Measurements from ENCODE around the gene FRMD6. TPM values are rescaled to one million over a fixed set of nuclear protein-coding genes. Genes with fewer than 3 reads are reported as not detected.
"Not testable (repeated sequence)": the region's sequence is repeated elsewhere in the genome, so short reads cannot be mapped to it uniquely, and the experiment has no call there.

The FRMD6 gene
- total RNA-seq, 1 experiment from 2014 or later, result 185 TPM

DNA sequence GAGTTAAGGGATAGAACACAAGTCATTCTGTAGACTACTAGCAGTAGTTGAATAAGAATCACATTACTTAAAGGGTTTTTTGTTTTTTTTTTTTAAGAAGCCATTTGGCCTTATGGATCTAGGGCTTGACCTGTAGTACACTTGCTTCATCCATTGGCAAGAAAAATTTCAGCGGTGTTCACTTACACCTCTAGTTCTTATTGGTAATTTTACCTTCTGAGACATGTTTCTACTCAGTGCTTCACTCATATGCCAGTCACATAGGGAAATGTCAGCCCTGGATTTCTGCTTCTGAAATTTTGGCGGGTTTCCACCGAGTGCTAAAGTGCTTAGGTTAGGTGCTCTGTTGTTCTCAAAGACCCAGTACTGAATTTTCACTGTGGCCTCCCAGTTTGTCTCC, 72.9 kb downstream of the FRMD6 start:
- no peak for DNase-seq (ENCODE audit: low read depth)

DNA sequence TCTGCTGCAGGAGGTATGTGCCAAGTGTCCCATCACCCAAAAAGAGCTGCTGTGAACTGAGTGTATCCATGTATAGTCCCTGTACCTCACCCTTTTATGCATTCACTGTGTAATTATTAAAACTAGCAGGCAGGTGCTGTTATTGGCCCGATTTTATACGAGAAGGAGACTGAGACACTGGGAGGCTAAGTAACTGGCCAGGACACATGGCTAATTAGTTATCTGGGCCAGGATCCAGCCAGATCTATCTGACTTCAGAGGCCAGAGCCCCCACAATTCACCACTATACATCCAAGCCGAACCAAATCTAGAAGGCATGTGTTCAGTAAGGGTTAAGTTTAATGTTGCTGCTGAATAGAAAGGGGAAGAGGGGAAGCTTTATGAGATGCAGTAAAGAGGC, 73.4 kb downstream of the FRMD6 start:
- DNase-seq (ENCODE audit: low read depth), result no peak

DNA sequence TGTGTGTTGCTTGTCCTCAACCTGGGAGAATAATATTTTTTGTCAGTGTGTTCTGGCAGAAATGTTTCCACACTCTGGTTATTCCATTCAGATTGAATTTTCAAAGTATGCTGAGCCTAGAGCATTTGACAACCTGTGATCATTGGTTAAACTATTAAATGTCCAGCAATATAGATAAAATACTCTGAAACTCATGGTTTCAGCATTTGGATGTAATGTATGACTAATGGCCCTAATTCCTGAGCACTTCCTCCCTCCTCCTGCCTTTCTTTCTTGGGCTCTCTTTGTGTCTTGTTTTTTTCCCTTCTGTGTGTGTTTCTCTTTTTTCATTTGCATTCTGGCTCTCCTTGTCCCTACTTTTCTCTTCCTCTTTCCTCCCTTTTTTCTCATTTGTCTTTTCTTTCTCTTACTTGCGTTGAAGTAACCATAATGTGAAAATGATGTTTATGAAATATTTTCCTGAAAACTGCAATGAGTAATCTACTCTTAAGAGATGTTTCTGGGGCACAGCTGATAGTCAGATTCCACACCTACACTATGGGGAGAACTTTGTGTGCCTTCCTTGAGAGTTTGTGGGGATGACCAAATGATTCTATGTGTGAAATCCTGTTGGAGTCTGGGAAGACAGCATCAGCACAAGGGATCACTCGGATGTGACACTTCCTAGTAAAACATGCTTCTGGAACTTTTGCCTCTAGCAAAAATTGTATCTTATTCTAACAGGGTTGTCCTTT, 74.6 kb downstream of the FRMD6 start:
- DNase-seq (ENCODE audit: low read depth), result no peak

DNA sequence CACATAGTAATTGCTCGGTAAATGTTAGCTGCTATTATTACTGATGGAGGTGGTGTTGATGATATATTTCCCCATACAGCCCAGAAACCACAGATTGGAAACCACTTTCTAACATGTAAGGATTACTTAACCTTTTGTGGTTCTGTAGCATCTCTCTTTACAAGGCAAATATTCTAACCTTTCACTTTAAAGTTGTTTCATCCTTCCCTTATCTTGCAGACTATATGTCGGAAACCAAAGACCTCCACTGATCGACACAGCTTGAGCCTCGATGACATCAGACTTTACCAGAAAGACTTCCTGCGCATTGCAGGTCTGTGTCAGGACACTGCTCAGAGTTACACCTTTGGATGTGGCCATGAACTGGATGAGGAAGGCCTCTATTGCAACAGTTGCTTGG, 75.8 kb downstream of the FRMD6 start:
- DNase-seq (ENCODE audit: low read depth), result no peak

DNA sequence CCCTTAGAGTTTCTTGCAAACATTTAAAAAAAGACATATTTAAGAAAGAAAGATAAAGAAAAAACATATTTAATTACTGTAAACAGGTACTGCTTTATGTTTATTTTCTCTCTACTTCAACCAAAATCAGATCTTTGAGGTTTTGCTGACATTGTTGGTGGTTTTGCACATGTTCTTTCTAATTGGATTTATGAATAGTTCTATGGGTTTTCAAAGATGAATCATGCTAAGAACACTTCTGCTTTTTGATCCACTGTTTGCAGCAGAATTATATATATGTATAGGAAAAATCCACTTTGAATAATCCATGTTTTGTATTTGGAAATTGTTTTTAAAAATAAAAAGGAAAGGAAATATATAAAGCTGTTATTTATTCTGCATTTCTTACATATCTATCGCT, 78.4 kb downstream of the FRMD6 start:
- DNase-seq (ENCODE audit: low read depth), result no peak

DNA sequence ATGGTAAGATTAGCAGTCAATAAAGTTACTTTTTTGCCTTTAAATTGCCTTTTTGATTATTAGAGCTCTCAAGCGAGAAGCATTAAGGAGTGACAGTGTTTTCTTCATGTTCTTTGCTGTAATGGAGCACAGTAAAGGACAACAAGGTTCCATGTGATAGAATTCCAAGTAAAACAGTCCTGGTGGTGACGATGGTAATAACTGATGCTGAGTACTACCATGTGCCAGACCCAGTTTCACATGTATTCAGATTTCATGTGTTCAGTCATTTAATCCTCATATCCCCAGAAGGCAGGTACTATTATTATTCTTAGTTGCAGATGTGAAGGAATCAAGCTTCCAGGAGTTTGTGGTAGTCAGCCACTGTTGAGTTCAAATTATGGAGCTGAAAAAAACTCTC, 79.0 kb downstream of the FRMD6 start:
- DNase-seq (ENCODE audit: low read depth), result no peak

DNA sequence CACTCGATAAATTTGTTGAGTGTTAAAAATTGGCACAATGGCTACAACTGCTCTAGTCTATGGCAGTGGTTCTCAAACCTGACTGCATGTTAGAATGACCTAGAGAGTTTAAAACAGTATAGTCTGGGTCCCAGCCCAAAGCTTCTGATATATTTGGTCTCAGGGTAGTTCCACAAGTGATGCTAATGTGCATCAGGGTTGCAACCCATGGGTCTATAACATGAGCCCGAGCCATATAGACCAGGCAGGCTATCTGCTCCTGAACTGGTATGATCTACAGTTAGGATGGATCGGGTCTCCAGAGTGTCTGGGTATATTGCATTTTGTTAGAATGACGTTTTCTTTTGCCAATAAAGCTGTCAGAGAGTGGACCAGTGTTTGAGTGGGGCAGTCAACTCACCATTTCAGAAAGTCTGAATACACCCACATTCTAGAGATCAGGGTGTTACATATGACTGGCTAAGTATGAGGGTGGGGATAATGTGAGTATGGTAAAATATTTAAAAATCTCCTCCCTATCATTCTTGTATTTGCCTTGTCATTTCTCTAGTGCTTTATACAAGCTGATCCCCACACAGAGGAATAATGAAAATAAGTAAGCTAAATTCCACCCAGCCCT, 80.9 kb downstream of the FRMD6 start:
- no peak for DNase-seq (ENCODE audit: low read depth)

DNA sequence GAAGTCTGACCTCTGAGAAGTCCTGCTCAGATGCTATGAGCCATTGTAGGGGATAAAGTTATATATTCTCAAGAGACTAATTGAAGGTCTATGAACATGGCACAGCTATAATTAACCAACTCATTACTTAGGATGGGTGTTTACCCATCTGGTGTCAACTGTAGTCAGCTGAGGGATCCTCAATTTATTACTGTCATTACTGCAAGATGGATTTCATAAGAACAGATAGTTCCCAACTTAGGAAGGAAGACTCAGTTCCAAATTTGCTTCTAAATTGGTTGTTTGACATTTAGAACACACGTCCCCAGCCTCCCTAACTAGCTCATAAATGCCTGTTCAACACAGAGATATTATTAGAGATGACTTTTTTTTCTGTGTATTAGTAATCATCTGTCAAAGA, 81.4 kb downstream of the FRMD6 start:
- DNase-seq (ENCODE audit: low read depth), result no peak

DNA sequence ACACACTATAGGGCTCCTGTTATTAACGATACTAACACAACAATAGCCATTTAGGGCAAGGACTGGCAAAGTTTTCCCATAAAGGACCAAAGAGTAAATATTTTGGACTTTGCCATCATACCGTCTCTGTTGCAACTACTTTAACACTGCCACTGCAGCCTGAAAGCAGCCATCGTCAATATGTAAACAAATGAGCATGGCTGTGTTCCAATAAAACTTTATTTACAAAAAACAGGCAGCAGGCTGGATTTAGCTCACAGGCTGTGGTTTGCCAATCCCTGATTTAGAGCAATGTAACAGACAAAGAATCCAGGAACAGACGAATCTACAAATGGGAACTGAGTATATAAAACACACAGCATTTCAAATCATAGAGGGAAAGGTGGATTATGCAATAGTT, 84.1 kb downstream of the FRMD6 start:
- no peak for DNase-seq (ENCODE audit: low read depth)

DNA sequence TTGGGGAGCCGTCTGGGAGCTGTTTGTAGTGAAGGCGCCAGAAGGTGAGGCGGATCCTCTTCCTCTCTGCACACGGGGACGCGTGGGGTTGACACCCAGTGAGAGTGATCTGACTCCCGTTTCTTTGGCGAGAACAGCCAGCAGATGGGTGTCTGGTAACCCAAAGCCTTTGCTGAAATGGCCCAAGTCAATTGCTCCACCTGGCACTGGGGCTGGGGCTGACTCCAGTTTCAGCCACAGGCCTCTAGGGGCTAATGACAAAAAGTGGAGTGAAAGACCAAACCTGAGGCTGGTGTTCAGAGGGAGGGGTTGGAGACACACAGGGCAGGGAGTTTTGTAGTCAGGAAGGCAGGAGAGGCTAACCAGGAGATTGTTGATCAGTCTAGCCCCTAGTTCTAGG, 87.0 kb downstream of the FRMD6 start:
- no peak for DNase-seq (ENCODE audit: low read depth)

DNA sequence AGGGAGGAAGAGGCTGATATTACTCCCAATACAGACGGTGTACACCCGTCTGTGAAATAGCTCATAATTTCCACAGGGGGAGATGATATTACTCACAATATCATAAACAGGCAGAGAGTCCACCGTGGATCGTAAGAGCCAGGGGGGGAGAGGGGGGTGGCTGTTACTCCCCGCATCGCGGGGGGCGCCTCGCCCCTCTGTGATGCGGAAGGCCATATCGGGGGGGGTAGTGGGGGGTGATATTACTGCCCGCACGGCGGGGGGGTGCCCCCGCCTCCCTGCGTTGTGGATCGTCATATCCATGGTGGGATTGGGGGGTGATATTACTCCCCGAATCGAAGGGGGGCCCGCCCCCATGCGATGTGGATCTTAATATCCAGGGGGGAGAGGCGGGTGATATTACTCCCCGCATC, 91.9 kb downstream of the FRMD6 start:
- DNase-seq (ENCODE audit: low read depth), result no peak

DNA sequence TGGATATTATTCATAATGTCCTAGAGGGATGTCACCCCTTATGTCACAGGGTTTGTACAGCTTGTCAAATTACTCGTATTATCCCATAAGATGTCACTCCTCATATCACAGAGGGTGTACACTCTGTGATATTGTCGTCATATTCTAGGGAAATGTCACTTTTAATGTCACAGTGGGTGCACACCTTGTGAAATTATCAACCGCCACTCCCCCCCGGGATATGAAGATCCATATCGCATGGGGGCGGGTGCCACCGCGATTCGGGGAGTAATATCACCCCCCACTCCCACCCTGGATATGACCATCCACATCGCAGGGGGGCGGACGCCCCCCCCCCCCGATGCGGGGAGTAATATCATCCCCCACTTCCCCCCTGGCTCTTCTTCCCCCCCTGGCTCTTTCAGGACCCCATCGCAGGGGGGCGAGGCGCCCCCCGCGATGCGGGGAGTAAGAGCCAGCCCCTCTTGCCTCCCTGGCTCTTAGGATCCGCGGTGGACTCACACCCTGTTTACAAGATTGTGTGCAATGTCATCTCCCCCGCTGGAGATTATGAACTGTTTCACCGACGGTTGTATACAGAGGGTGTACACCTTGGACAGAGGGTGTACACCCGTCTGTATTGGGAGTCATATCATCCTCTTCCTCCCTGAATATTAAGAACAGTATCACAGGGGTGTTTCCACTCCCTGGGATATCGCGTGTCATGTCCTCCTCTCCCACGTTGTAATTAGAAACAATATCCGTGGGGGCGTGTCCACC, 92.8 kb downstream of the FRMD6 start:
- no peak for DNase-seq (ENCODE audit: low read depth)

DNA sequence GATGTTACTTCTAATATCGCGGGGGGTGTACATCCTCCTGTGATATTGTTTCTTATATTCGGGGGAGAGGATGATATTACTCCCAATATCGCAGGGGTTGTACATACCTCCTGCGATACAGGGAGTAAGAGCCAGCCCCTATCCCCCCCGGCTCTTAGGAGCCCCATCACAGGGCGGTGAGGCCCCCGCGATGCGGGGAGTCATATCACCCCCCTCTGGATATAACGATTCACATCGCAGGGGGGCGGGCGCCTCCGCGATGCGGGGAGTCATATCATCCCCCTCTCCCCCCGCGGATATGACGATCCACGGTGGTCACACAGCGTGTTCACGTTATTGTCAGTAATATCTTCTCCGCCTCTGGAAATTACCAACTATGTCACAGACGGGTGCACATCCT, 95.1 kb downstream of the FRMD6 start:
- DNase-seq (ENCODE audit: low read depth), result not testable (repeated sequence)

DNA sequence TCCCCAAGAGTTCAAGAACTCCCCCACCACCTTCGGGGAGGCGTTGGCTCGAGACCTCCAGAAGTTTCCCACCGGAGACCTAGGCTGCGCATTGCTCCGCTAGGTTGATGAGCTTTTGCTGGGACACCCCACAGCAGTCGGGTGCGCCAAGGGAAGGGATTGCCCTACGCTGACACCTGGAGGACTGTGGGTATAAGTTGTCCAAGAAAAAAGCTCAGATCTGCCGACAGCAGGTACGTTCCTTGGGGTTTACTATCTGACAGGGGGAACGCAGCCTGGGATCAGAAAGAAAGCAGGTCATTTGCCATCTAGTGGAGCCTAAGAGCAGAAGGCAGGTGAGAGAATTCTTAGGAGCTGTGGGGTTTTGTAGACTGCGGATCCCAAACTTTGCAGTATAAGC, 98.8 kb downstream of the FRMD6 start:
- no peak for DNase-seq (ENCODE audit: low read depth)

DNA sequence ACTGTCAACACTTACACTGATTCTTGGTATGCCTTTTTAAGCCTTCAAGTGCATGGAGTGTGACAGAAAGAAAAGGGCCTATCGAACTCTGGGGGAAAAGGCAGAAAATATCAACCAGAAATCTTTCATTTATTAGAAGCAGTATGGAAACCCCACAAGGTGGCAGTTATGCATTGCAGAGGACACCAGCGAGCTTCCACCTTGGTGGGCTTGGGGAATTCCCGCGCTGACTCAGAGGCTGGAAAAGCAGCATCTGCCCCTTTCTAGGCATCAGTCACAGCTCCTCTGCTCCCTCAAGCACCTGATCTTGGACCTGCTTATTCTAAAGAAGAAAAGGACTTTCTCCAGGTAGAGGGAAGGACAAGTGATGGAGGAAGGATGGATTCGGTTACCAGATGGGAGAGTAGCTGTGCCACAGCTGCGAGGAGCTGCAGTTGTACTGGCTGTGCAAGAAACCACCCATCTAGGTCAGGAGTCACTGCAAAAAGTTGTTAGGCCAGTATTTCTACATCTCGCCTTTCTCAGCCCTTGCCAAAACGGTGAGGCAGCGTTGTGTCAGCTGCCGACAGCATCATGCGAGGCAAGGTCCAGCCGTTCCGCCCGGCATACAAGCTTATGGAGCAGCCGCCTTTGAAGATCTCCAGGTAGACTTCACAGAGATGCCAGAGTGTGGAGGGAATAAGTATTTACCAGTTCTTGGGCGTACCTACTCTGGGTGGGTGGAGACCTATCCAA, 100.1 kb downstream of the FRMD6 start:
- not testable (repeated sequence) for DNase-seq (ENCODE audit: low read depth)

DNA sequence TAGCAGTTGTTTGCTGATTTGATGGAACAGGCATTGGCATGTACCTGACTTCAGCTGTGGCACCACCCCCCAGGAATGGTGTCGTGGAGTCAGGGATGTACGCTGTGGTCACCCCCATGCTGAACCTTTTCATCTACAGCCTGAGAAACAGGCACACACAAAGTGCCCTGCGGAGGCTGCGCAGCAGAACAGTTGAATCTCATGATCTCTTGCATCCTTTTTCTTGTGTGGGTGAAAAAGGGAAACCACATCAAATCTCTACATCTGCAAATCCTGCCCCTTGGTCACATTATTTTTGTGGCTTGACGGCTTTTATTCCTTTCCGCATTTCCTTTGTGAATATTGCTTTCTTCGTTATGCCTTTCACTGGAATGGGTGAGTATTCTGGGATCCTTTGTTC, 106.0 kb downstream of the FRMD6 start:
- not testable (repeated sequence) for DNase-seq (ENCODE audit: low read depth)

DNA sequence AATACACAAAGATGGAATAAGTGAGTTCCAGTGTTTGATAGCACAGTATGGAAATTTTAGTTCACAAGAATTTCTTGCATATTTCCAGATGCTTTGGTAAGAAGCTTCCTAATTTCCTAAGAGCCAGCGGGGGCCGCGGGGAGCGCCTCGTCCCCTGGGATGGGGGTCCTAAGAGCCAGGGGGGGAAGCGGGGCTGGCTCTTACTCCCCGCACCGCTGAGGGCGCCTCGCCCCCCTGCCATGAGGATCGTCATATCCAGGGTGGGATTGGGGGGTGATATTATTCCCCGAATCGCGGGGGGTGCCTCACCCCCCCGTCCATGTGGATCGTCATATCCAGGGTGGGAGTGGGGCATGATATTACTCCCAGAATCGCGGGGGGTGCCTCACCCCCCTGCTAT, 108.2 kb downstream of the FRMD6 start:
- no peak for DNase-seq (ENCODE audit: low read depth)

DNA sequence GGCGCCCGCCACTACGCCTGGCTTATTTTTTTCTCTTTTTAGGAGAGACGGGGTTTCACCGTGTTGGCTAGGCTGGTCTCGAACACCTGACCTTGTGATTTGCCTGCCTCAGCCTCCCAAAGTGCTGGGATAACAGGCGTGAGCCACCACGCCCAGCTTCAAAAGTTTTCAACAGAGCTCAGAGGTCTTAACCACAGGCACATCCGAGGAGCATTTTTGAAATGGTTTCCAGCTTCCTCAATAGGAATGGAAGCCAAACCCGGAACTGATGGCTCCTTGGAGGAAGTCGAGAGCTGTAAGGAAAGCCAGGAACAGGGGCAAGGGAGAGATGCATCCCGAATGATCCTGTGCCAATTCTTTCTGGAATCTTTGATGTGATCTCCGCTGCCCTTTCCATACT, 114.0 kb downstream of the FRMD6 start:
- not testable (repeated sequence) for DNase-seq (ENCODE audit: low read depth)

DNA sequence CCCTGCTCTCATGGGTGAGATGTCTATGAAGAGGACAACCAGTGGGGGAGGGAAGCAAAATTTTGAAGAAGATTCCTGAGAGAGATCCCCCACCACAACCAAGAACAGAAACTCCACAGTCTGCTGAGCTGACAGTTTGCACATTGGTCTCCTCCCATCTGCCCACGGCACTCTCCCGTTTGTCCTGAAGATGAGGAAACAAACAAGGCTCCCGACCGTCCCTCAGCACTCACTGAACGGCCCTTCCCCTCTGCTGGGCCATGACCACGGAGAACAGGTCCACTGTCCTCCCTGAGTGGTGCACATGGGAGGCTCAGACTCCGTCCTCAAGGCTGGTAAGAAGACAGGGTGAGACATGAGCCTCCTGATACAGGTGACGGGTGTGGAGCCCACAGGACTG, 114.9 kb downstream of the FRMD6 start:
- not testable (repeated sequence) for DNase-seq (ENCODE audit: low read depth)

DNA sequence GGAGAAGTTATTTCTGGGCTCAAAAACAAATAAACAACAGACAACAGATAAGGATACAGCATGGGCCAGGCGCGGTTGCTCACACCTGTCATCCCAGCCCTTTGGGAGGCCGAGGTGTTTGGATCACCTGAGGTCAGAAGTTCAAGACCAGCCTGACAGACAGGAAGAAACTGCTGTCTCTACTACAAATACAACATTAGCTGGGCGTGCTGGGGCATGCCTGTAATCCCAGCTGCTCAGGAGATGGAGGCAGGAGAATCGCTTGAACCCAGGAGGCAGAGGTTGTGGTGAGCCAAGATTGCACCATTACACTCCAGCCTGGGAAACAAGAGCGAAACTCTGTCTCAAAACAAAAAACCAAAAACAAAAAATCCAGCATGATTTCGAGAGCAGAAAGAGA, 117.6 kb downstream of the FRMD6 start:
- DNase-seq (ENCODE audit: low read depth), result not testable (repeated sequence)

DNA sequence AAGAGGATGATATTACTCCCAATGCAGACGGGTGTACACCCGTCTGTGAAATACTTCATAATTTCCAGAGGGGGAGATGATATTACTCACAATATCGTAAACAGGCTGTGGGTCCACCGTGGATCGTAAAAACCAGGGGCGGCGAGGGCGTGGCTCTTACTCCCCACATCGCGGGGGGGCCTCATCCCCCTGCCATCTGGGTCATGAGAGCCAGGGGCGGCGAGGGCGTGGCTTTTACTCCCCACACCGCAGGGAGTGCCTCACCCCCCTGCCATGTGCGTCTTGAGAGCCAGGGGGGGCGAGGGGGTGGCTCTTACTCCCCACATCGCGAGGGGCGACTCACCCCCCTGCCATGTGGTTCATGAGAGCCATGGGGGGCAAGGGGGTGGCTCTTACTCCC, 122.5 kb downstream of the FRMD6 start:
- peak; percentile 58 for DNase-seq (ENCODE audit: low read depth)
